Measurements from ENCODE around the gene OR12D2. TPM values are rescaled to one million over a fixed set of nuclear protein-coding genes. Genes with fewer than 3 reads are reported as not detected.
"Not testable (repeated sequence)": the region's sequence is repeated elsewhere in the genome, so short reads cannot be mapped to it uniquely, and the experiment has no call there.

Gene OR12D2
- total RNA-seq = not detected

- DNase-seq = no peak
Observed at GRCh38 chr6:29395331-29395730, at the start of gene OR12D2. Gene OR12D2, plus strand, starts transcription at chr6:29395631. Its CDS starts 1,069 bp downstream, at chr6:29396700.

GRCh38 chr6:29349348-29349747 is 46.1 kb upstream of the OR12D2 start:
- DNase-seq = not testable (repeated sequence)

GRCh38 chr6:29354980-29355379 is 40.5 kb upstream of the OR12D2 start:
- no peak for DNase-seq

GRCh38 chr6:29355603-29356002 is 39.8 kb upstream of the OR12D2 start:
- DNase-seq = no peak

- no peak for DNase-seq
Observed at GRCh38 chr6:29368765-29369164, 26.7 kb upstream of the OR12D2 start, which contains the start of gene OR5V1. Gene OR5V1, minus strand, starts transcription at chr6:29368865. Its CDS starts 12,670 bp downstream, at chr6:29356195.

- no peak for DNase-seq
Observed at GRCh38 chr6:29375191-29375590, 20.2 kb upstream of the OR12D2 start, which contains the start of gene OR12D3. Gene OR12D3, minus strand, starts transcription at chr6:29375291. Its CDS starts 4 bp downstream, at chr6:29375287.

- no peak for DNase-seq
Observed at GRCh38 chr6:29376003-29376402, 19.4 kb upstream of the OR12D2 start.

GRCh38 chr6:29388533-29388932 is 6.9 kb upstream of the OR12D2 start:
- DNase-seq = no peak

- no peak for DNase-seq
Observed at GRCh38 chr6:29399525-29399924, 4.1 kb downstream of the OR12D2 start.

GRCh38 chr6:29403801-29404200 is 8.4 kb downstream of the OR12D2 start:
- no peak for DNase-seq

- no peak for DNase-seq
Observed at GRCh38 chr6:29414588-29414987, 19.2 kb downstream of the OR12D2 start, which contains the start of gene OR12D1. Gene OR12D1, plus strand, starts transcription at chr6:29414928.

GRCh38 chr6:29419516-29419915 is 24.1 kb downstream of the OR12D2 start:
- no peak for DNase-seq

GRCh38 chr6:29424168-29424567 is 28.7 kb downstream of the OR12D2 start:
- no peak for DNase-seq

- DNase-seq = no peak
Observed at GRCh38 chr6:29424575-29424974, 29.1 kb downstream of the OR12D2 start.

GRCh38 chr6:29425075-29425474 is 29.6 kb downstream of the OR12D2 start:
- DNase-seq = no peak

GRCh38 chr6:29426654-29427053 is 31.2 kb downstream of the OR12D2 start:
- no peak for DNase-seq

GRCh38 chr6:29436730-29437129 is 41.3 kb downstream of the OR12D2 start:
- DNase-seq = not testable (repeated sequence)

- DNase-seq = no peak
Observed at GRCh38 chr6:29439006-29439405, 43.6 kb downstream of the OR12D2 start, which contains the start of gene OR10C1. Gene OR10C1, plus strand, starts transcription at chr6:29439306. Its CDS starts 710 bp downstream, at chr6:29440016.

GRCh38 chr6:29442719-29443118 is 47.3 kb downstream of the OR12D2 start:
- DNase-seq = no peak

GRCh38 chr6:29444031-29444430 is 48.6 kb downstream of the OR12D2 start:
- DNase-seq = not testable (repeated sequence)
